ENCODE data around the gene TELO2. TPM values are rescaled to one million over a fixed set of nuclear protein-coding genes. Genes with fewer than 3 reads are reported as not detected.

TELO2 gene
- total and polyA plus RNA-seq, 11 donors, result 11.8 to 29.6 (median 17.0) TPM

DNA sequence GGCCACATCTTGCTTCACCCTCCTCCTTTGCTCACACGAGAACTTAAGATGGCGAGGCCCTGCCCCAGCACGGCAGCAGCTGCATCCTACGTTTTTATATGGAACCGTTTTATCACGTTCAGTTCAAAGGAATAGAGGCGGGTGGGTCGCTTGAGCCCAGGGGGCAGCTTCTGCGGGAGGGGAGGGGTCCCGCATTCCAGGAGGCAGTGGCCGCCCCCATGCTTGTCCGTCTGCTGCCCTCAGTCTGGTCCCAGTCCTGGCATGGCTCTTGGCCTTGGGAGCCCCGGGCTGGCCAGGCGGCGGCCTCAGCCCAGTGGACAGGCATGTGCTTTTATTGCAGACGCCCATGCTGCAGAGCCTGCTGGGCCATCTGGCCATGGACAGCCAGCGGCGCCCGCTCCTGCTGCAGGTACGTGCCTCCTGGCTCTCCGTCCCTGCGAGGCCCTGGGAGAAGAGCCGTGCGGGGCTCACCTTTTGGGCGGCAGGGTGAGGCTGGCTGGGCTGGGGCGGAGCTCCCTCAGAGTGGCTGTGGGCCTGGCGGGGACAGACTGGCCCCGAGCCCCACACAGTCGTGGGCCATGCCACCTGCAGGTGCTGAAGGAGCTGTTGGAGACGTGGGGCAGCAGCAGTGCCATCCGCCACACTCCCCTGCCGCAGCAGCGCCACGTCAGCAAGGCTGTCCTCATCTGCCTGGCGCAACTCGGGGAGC lies 6.8 kb downstream of the TELO2 start:
- no peak overlapping the region for H3K27ac ChIP-seq
- H3K9me3 ChIP-seq, result no peaks in the 10 kb centered on the region
- H3K4me3 ChIP-seq, result no peak overlapping the region
- H3K27me3 ChIP-seq, result no peaks in the 10 kb centered on the region
- ATAC-seq (no peak), DNase-seq (no peak)
- H3K4me1 ChIP-seq, result peaks cover 0 to 9% (median 6%) of the 10 kb centered on the region in 12 donors
- 93 to 97% (median 94%) methylated on average over 19 to 36 of the region's 36 CpGs for WGBS, 4 donors
- peaks cover 3 to 90% (median 87%) of the 10 kb centered on the region in 9 donors for H3K36me3 ChIP-seq
- TF ChIP-seq CTCF (IDR thresholded peaks at IDR 0.05), result no peak
- TF ChIP-seq POLR2A (IDR thresholded peaks at IDR 0.05), result no peak
- intact Hi-C loops (cut with DNase I), result loop anchor here (1.0 to 10.0 kb wide), 6 partner anchors 24 to 175 kb away; partner anchors contain the start of genes CRAMP1 (in 4 of the 10), IFT140 (in 4 of the 10) and JPT2 (in 1 of the 10)

GRCh38 chr16:1500465-1501150 lies 7.4 kb downstream of the TELO2 start:
- intact Hi-C loops (cut with DNase I), result loop anchor here in 1 of 10 donors (1.0 kb wide), 1 partner anchor 24 kb away; no protein-coding TSS in a partner anchor
- ATAC-seq (no peak), DNase-seq (no peak)
- peaks cover 3 to 86% (median 81%) of the 10 kb centered on the region in 9 donors for H3K36me3 ChIP-seq
- no peak for TF ChIP-seq CTCF (IDR thresholded peaks at IDR 0.05)
- no peak for TF ChIP-seq POLR2A (IDR thresholded peaks at IDR 0.05)
- H3K9me3 ChIP-seq, result no peaks in the 10 kb centered on the region
- no peak overlapping the region for H3K4me3 ChIP-seq
- H3K27me3 ChIP-seq, result no peaks in the 10 kb centered on the region
- H3K27ac ChIP-seq, result no peak overlapping the region
- peaks cover 0 to 2% (median 0%) of the 10 kb centered on the region in 12 donors for H3K4me1 ChIP-seq
- WGBS, 4 donors, result 93 to 95% (median 94%) methylated on average over 12 to 44 of the region's 44 CpGs

GRCh38 chr16:1501630-1502029 lies 8.5 kb downstream of the TELO2 start:
- 95 to 99% (median 95%) methylated on average over 17 to 23 of the region's 23 CpGs for WGBS, 4 donors
- H3K27ac ChIP-seq, result no peak overlapping the region
- DNase-seq (no peak), ATAC-seq (no peak)
- no peaks in the 10 kb centered on the region for H3K9me3 ChIP-seq
- intact Hi-C loops (cut with DNase I), result no loop called here
- no peaks in the 10 kb centered on the region for H3K4me1 ChIP-seq
- no peaks in the 10 kb centered on the region for H3K27me3 ChIP-seq
- no peak for TF ChIP-seq CTCF (IDR thresholded peaks at IDR 0.05)
- TF ChIP-seq POLR2A (IDR thresholded peaks at IDR 0.05), result no peak
- peaks cover 3 to 86% (median 78%) of the 10 kb centered on the region in 9 donors for H3K36me3 ChIP-seq
- no peak overlapping the region for H3K4me3 ChIP-seq
